NCI-H146 treated with DMSO at 0.1 percent for 48 hours (cell line): ENCODE measurements around the gene KCNC3.
A peak's percentile ranks its signal among the peaks of the same experiment; 100 is the strongest.
"Not testable (repeated sequence)": the region's sequence is repeated elsewhere in the genome, so short reads cannot be mapped to it uniquely, and the experiment has no call there.

ENCODE experiments used
- DNase-seq: peaks from one replicate; lab custom pipeline; 2025; ENCODE audit not compliant: unreplicated experiment; lab: John Stamatoyannopoulos, UW

Gene KCNC3

GRCh38 chr19:50356691-50357177 is 27.6 kb upstream of the KCNC3 start:
- no peak for DNase-seq

- not testable (repeated sequence) for DNase-seq
Observed at GRCh38 chr19:50353487-50353880, 24.3 kb upstream of the KCNC3 start.

DNA sequence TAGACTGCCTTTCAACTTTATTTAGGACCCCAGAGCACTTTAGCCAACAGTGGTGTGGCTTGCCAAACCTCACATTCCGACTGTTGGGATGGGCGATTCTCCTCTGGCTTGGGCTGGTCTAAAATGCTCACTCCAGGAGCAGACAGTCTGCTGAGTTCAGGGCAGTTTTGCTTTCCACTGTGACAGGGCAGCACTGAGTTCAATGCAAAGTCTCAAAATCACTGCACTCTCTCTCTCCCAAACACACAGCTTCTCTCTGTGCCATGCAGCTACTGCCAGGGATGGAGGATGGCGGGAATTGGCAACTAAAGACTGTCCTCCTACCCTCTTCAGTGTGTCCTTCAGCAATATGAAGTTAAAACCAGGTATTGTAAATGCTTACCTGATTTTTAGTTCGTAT is 23.1 kb upstream of the KCNC3 start:
- no peak for DNase-seq

DNA sequence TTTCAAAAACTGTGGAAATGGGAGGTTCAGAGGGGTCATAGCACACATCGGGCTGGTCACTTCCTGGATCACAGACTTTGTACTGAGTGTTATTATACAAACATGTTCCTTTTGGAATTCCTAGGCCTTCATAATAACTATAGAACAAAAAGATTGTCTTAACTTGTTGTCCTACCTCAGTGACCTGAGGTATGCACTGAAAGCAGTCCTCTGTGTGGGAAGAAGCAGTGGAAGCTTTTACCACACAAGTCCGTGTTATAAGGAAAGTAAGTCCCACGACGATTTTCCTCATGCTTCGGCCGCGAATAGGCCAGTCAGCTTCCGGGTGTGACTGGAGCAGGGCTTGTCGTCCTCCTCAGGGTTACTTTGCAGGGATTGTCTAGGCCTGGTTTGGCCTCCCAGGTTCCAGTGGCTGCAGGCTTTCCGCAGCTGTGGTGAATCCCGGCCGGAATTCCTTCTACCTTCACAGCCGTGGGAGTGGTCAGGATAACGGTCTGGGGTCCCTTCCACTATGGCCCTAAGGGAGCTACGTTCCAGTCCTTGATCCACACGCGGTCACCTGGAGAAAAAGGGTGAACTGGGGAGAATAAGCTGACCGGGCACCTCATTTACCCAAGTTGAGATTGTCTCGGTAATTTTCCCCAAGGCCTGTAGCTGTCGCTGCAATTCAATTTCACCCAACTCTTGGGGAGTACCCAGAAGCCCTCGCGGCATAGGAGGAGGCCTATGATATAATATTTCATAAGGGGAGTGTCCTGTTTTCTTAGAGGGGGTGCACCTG is 20.3 kb upstream of the KCNC3 start:
- no peak for DNase-seq

DNA sequence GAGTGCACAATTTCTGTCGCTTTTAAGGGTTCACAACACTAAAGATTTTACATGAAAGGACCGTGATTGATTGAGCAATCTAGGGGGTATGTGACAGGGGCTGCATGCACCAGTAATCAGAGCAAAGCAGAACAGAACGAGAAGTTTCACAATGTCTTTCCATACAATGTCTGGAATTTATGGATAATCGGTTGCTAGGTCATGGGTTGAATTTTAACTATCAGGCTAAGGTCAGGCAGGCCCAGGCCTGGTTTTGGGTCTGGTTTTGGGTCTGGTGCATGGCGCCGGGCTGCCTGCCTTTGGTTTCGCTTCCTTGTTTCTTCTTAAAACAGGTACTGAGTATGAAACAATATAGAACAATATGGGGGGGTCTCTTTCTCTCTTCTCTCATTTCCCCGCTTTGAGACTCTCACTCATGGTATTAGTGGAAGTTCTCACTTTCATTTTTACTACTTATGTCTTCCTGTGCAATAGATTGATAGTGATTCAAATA is 18.0 kb upstream of the KCNC3 start:
- DNase-seq: not testable (repeated sequence)

GRCh38 chr19:50344661-50345318 is 15.6 kb upstream of the KCNC3 start:
- no peak for DNase-seq

DNA sequence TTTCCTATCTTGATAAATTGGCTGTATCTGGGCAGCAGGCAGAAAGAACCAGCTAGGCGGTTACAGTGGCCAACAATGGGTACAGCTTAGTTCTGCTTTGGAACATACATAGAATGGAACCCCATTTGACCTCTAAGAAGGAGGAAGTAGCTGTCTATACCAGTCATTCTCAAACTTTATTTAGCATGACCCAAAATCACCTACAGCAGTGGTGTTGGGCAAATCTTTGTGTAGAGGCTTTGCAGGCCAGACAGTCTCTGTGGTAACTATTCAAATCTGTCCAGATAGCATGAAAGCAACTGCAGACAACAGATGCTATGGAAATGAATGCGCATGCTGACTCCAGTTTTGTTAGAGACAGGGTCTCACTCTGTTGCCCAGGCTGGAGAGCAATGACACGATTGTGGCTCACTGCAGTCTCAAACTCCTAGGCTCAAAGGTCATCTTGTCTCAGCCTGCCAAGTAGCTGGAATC is 12.0 kb upstream of the KCNC3 start:
- no peak for DNase-seq

- no peak for DNase-seq
Observed at GRCh38 chr19:50340331-50340730, 11.2 kb upstream of the KCNC3 start.

GRCh38 chr19:50337031-50337430 is 7.9 kb upstream of the KCNC3 start:
- not testable (repeated sequence) for DNase-seq

- DNase-seq: no peak
Observed at GRCh38 chr19:50334741-50335421, 5.7 kb upstream of the KCNC3 start.

DNA sequence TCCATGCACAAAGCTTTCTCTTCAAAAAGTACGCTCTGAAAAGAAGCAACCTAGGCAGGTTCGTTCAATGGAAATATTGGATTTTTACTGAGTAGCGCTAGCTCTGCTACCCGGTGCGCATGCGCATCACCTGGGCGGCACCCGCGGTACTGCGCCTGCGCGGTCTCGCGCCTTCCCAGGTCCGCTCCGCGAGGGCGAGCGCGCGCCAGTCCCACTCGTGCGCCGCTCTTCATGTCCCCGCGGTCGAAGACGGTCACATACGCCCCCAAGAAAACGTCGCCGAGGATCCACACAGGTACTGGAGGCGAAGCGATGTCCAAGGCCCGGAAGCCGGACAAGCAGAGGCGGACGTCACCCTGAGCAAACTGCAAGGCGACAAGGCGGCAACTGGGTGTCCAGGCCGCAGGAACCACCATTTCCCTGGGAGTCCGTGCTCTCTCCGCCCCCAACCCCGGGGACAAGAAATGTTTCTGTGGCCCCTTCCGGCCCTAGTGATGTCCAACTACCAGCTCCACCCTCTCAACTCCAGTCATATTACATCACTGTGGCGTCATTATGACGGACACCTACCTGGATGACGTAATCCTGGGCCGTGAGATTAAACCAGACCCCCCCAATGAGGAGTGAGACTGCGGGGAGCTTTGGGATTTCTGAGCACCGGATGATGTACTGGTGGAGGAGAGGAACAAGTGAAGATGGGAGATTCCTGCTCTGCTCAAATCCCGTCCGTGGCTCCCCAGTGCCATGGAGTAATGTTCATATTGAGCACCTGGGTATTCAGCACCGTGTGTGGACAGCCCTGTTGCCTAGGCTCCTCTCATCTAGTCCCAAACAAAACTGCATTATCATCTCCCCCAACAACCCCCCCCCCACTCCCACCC is 4.8 kb upstream of the KCNC3 start:
- peak; percentile 56 for DNase-seq

DNA sequence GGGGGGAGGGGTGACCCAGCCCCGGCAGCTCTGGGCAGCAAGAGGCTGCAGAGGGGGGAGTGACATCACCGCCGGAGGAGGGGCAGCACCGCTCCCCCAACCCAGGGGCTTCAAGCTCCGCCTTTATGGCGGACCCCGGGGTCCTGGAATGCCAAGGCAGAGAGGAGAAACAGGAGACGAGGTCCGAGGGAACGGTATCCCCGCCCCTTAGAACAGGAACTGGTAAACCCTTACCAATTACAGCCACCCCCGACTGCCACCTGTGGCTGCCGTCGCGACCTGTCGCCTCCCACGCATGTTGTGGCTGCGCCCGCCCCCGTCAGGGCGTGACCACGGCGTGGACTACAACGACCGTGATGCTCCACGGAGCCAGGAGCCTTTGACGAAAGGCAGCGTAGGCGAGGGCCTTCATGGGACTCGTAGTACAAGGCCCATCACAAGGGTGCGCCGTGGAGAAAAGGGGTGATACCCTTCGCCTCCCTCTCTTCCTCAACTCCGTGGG is 4.1 kb upstream of the KCNC3 start:
- peak; percentile 86 for DNase-seq

- no peak for DNase-seq
Observed at GRCh38 chr19:50332244-50333038, 3.3 kb upstream of the KCNC3 start.

GRCh38 chr19:50331994-50332243 is 2.7 kb upstream of the KCNC3 start:
- no peak for DNase-seq

DNA sequence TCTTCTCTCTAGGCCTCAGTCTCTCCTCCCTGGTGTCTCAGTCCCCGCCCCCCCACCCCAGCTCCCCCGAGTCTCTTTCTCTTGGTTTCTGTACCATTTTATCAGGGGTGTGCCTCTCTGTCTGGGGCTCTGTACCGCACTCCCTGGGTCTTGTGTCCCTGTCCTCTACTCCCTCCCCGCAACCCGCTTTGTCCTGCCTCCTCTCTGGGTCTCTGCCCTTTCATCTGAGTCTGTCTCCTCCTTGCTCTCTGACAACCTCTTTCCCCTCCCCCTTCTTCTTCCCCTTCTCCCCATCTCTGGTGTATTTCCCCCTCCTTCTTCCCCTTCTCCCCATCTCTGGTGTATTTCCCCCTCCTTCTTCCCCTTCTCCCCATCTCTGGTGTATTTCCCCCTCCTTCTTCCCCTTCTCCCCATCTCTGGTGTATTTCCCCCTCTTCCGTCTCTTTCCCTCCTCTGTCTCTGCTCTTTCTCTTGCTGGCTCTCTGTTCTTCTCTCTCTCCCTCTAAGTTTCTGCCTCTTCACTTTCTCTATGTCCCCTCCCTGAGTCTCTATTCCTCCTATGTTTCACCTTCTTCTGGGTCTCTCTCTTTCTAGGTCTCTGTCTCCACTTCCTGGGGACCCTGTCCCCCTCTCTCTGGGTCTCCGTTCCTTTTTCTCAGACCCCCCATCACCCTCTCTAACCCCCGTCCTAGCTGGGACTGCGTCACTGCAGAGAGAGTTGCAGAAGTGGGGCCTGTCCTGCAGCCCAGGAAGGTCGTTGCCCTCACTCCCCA is 2.2 kb upstream of the KCNC3 start:
- no peak for DNase-seq

GRCh38 chr19:50330365-50331078 is 1.3 kb upstream of the KCNC3 start:
- peak; percentile 86 for DNase-seq

DNA sequence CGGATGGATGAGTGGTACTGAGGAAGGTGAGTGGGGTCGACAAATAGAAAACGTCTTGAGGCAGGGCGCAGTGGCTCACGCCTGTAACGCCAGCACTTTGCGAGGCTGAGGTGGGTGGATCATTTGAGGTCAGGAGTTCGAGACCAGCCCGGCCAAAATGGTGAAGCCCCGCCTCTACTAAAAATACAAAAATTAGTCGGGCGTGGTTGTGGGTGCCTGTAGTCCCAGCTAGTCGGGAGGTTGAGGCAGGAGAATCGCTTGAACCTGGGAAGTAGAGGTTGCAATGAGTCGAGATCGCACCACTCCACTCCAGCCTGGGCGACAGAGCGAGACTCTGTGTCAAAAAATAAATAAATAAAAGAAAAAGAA is 733 bp upstream of the KCNC3 start:
- DNase-seq: not testable (repeated sequence)

DNA sequence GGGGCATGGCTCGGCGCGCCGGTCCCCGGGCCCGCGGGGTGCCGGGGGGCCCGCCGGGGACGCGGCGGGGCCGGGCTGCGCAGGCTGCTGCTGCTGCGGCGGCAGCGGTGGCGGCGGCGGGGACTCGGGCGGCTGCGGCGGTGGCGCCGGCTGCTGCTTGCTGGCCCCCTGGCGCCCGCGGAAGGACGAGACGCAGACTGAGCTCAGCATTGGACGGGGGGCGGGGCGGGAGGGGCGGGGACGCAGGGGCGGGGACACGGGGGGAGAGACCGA is 368 bp downstream of the KCNC3 start:
- DNase-seq: no peak
